IMR-90 (cell line): ENCODE measurements around the gene ITIH6. TPM values are rescaled to one million over a fixed set of nuclear protein-coding genes. Genes with fewer than 3 reads are reported as not detected.

Experiments used
- ATAC-seq: fragments of 200-7000 bp; cut with Tn5 transposase; 2 replicates; pipeline ENCODE4 v1.9.1; 2020; ENCODE audit warnings: low read depth, mild to moderate bottlenecking, moderate library complexity
- BruUV-seq: library from RNA; stranded (reverse); fragments of 400-500 nt; replicated peaks from 2 replicates; lab custom pipeline; 2021; lab: Mats Ljungman, UMichigan
- CTCF ChIA-PET: fragments of 300-600 bp; formaldehyde crosslinking; extraction: SDS; loops from one replicate; lab custom pipeline; 2021; ENCODE audit warnings: antibody characterized with exemption; lab: Yijun Ruan, JAX
- POLR2A ChIA-PET: fragments of 300-600 bp; sonication (Branson Sonifier 250); formaldehyde crosslinking; loops from one replicate; lab custom pipeline; 2022; ENCODE audit warnings: antibody characterized with exemption; ENCODE audit not compliant: unreplicated experiment; lab: Charles Lee
- DNase-seq: peaks from one replicate; pipeline ENCODE4 v3.0.0; 2013
- H2AFZ ChIP-seq: replicated peaks from 2 replicates; pipeline ENCODE3; 2013; ENCODE audit warnings: low read length, mild to moderate bottlenecking; ENCODE audit not compliant: poor library complexity
- H2AK5ac ChIP-seq: 2 replicates; pipeline ENCODE4 v1.6.1; 2013; ENCODE audit warnings: low read depth, low read length, inconsistent platforms
- H2AK9ac ChIP-seq: replicated peaks from 2 replicates; pipeline ENCODE3; 2013; ENCODE audit warnings: mild to moderate bottlenecking, low read depth, low read length, moderate library complexity; ENCODE audit not compliant: poor library complexity
- H2BK120ac ChIP-seq: 2 replicates; pipeline ENCODE4 v1.6.1; 2013; ENCODE audit warnings: low read depth, low read length, inconsistent platforms
- H2BK15ac ChIP-seq: 3 replicates; pipeline ENCODE4 v1.6.1; 2013; ENCODE audit warnings: low read depth, low read length, inconsistent platforms
- H2BK20ac ChIP-seq: 2 replicates; pipeline ENCODE4 v1.6.1; 2013; ENCODE audit warnings: low read depth, mild to moderate bottlenecking, inconsistent platforms, low read length, moderate library complexity
- H2BK5ac ChIP-seq: 2 replicates; pipeline ENCODE4 v1.6.1; 2013; ENCODE audit warnings: mild to moderate bottlenecking, low read depth, low read length, inconsistent platforms; ENCODE audit not compliant: poor library complexity, severe bottlenecking
- H3K14ac ChIP-seq: replicated peaks from 2 replicates; pipeline ENCODE4 v1.6.1; 2013; ENCODE audit warnings: low read depth, low read length, inconsistent platforms
- H3K18ac ChIP-seq: 2 replicates; pipeline ENCODE4 v1.6.1; 2013; ENCODE audit warnings: low read depth, low read length, control low read depth
- H3K23ac ChIP-seq: 2 replicates; pipeline ENCODE4 v1.6.1; 2013; ENCODE audit warnings: low read depth, low read length, inconsistent platforms
- H3K27ac ChIP-seq: 2 replicates; pipeline ENCODE4 v1.5.1; 2013; ENCODE audit warnings: mild to moderate bottlenecking, control low read depth, low read length; ENCODE audit not compliant: insufficient read depth
- H3K27me3 ChIP-seq: 2 replicates; pipeline ENCODE4 v1.6.1; 2013; ENCODE audit warnings: low read length; ENCODE audit not compliant: control insufficient read depth, insufficient read depth
- H3K36me3 ChIP-seq: 2 replicates; pipeline ENCODE4 v1.6.1; 2013; ENCODE audit warnings: low read length, mixed read lengths; ENCODE audit not compliant: control insufficient read depth, insufficient read depth
- H3K4ac ChIP-seq: 2 replicates; pipeline ENCODE4 v1.6.1; 2013; ENCODE audit warnings: low read depth, low read length, inconsistent platforms
- H3K4me1 ChIP-seq: 2 replicates; pipeline ENCODE4 v1.6.1; 2013; ENCODE audit warnings: low read length, mixed read lengths; ENCODE audit not compliant: control insufficient read depth, insufficient read depth
- H3K4me2 ChIP-seq: 2 replicates; pipeline ENCODE4 v1.6.1; 2013; ENCODE audit warnings: low read depth, mild to moderate bottlenecking, control low read depth, low read length, moderate library complexity
- H3K4me3 ChIP-seq: 2 replicates; pipeline ENCODE4 v1.5.1; 2013; ENCODE audit warnings: low read depth, mild to moderate bottlenecking, control low read depth, low read length, moderate library complexity; ENCODE audit not compliant: insufficient read depth
- H3K56ac ChIP-seq: 2 replicates; pipeline ENCODE4 v1.6.1; 2013; ENCODE audit warnings: low read length, inconsistent platforms; ENCODE audit not compliant: insufficient read depth; ENCODE audit errors: extremely low read depth
- H3K79me1 ChIP-seq, 2 experiments: 2 replicates each; pipeline ENCODE4 v1.6.1; 2013; ENCODE audit warnings: low read length in 2 of 2, inconsistent platforms in 1 of 2, low read depth in 1 of 2
- H3K9ac ChIP-seq: 2 replicates; pipeline ENCODE4 v1.6.1; 2013; ENCODE audit warnings: low read depth, low read length, control low read depth
- H3K9me1 ChIP-seq: 2 replicates; pipeline ENCODE4 v1.6.1; 2013; ENCODE audit warnings: low read length, inconsistent platforms; ENCODE audit not compliant: insufficient read depth
- H3K9me3 ChIP-seq: 2 replicates; pipeline ENCODE4 v1.6.1; 2013; ENCODE audit warnings: low read length; ENCODE audit not compliant: control insufficient read depth, insufficient read depth
- H4K20me1 ChIP-seq: 2 replicates; pipeline ENCODE4 v1.6.1; 2013; ENCODE audit warnings: low read length, inconsistent platforms; ENCODE audit not compliant: insufficient read depth
- H4K5ac ChIP-seq: 2 replicates; pipeline ENCODE4 v1.6.1; 2013; ENCODE audit warnings: mild to moderate bottlenecking, low read depth, low read length, control low read depth
- H4K8ac ChIP-seq, 2 experiments: 2 replicates each; pipeline ENCODE4 v1.6.1; 2013; ENCODE audit warnings: low read depth in 2 of 2, low read length in 2 of 2, control low read depth in 1 of 2, inconsistent platforms in 1 of 2
- H4K91ac ChIP-seq: 2 replicates; pipeline ENCODE4 v1.6.1; 2013; ENCODE audit warnings: low read depth, low read length, inconsistent platforms; ENCODE audit not compliant: insufficient read depth
- CEBPB ChIP-seq: IDR thresholded peaks from 2 replicates; pipeline ENCODE4 v1.6.1; 2012; ENCODE audit warnings: low read depth, low read length, improper control_type of control experiment
- CHD1 ChIP-seq: IDR thresholded peaks from 2 replicates; pipeline ENCODE4 v1.6.1; 2012; ENCODE audit warnings: low read depth, low read length, improper control_type of control experiment
- FOS ChIP-seq: fragments of 150-350 bp; IDR thresholded peaks from 2 replicates; pipeline ENCODE4 v1.6.1; 2016; ENCODE audit warnings: low read depth, low read length
- MAFK ChIP-seq: IDR thresholded peaks from 2 replicates; pipeline ENCODE4 v1.6.1; 2012; ENCODE audit warnings: low read depth, low read length, improper control_type of control experiment
- MAZ ChIP-seq: IDR thresholded peaks from 2 replicates; pipeline ENCODE4 v1.6.1; 2012; ENCODE audit warnings: low read depth, mild to moderate bottlenecking, low read length, improper control_type of control experiment, moderate library complexity, borderline replicate concordance
- MXI1 ChIP-seq: IDR thresholded peaks from 2 replicates; pipeline ENCODE4 v1.6.1; 2012; ENCODE audit warnings: low read depth, mild to moderate bottlenecking, low read length, moderate library complexity, borderline replicate concordance
- NFE2L2 ChIP-seq: fragments of 150-350 bp; IDR thresholded peaks from 2 replicates; pipeline ENCODE4 v1.6.1; 2016; ENCODE audit warnings: low read depth, mild to moderate bottlenecking, low read length
- POLR2A ChIP-seq: IDR thresholded peaks from 2 replicates; pipeline ENCODE4 v1.6.1; 2012; ENCODE audit warnings: mild to moderate bottlenecking, low read depth, low read length
- RAD21 ChIP-seq: IDR thresholded peaks from 2 replicates; pipeline ENCODE4 v1.6.1; 2012; ENCODE audit warnings: low read length, improper control_type of control experiment
- RCOR1 ChIP-seq: IDR thresholded peaks from 2 replicates; pipeline ENCODE4 v1.6.1; 2012; ENCODE audit warnings: mild to moderate bottlenecking, low read length, improper control_type of control experiment; ENCODE audit not compliant: insufficient replicate concordance
- SMC3 ChIP-seq: fragments of 150-350 bp; IDR thresholded peaks from 2 replicates; pipeline ENCODE4 v1.6.1; 2016; ENCODE audit warnings: low read depth, mild to moderate bottlenecking, antibody characterized with exemption, low read length, moderate library complexity
- WGBS, 2 experiments: methylation state at CpG; one replicate each; pipeline versions ENCODE4 v1.1.5 to v1.1.7; 2013; ENCODE audit warnings: missing lambda C conversion rate in 2 of 2; ENCODE audit not compliant: insufficient read length in 1 of 2; ENCODE audit errors: extremely low coverage in 2 of 2; 5-methylcytosine and 5-hydroxymethylcytosine counted together
- dilution Hi-C: fragments of 300-500 bp; cut with HindIII; formaldehyde crosslinking; loops from one replicate; pipeline ENCODE4 v1.14.3; 2018; ENCODE audit warnings: low sequenced_read_pairs; ENCODE audit not compliant: unreplicated experiment
- in situ Hi-C: fragments of 300-500 bp; cut with MboI; formaldehyde crosslinking; loops from 3 replicates; pipeline ENCODE4 v1.14.3; 2019; ENCODE audit warnings: low sequenced_read_pairs, inconsistent platforms, mixed read lengths
- intact Hi-C: fragments of 100-400 bp; cut with micrococcal nuclease; formaldehyde crosslinking; loops from 2 replicates; pipeline ENCODE4 v1.10.0; 2022
- polyA plus RNA-seq, 3 experiments: library from polyadenylated mRNA; depleted of rRNA; stranded (reverse); fragments of >200 nt; gene quantifications; 2 replicates each; pipeline ENCODE4 v1.2.3, GENCODE V29; 2012; ENCODE audit warnings: low replicate concordance in 1 of 3
- total RNA-seq: library from RNA; depleted of rRNA; stranded (reverse); fragments of >200 nt; gene quantifications from 2 replicates; pipeline ENCODE4 v1.2.3, GENCODE V29; 2012
- TF ChIP-seq, protein P1 (sequence below): fragments of 150-350 bp; IDR thresholded peaks from 2 replicates; pipeline ENCODE4 v1.6.1; 2016; ENCODE audit warnings: low read depth, mild to moderate bottlenecking, low read length, moderate library complexity, borderline replicate concordance
- TF ChIP-seq, protein P2 (sequence below): conservative IDR thresholded peaks from 2 replicates; pipeline ENCODE4 v1.5.1; 2012; ENCODE audit warnings: mild to moderate bottlenecking, low read depth, low read length, improper control_type of control experiment

The ITIH6 gene
- total and polyA plus RNA-seq, 2 of the 4 experiments (the other 2 are of a cell fraction): not detected

DNA sequence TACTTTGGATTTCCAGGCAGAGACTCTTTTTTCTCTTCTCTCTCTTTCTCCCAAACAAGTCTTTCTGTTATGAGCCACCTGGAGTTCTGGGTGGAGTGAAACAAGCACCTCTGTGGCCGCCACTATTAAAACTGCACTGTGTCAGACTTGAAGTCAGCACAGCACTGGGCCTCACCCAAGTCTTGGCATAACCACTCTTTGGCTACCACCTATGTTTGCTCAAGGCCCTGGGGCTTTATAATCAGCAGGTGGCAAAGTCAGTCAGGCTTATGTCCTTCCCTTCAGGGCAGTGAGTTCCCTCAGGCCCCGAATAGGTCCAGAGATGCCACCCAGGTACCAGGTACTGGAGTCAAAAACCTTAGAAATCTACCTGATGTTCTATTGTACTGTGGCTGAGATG is 52.4 kb downstream of the ITIH6 start:
- Histone ChIP-seq H3K23ac (no peak overlapping the region), H3K4me1 (no peaks in the 10 kb centered on the region), H2BK20ac (no peak overlapping the region), H3K79me1 (no peaks in the 10 kb centered on the region), H3K18ac (no peak overlapping the region), H3K9me3 (no peaks in the 10 kb centered on the region), H3K36me3 (no peaks in the 10 kb centered on the region), H4K8ac (no peak overlapping the region), H2AK9ac (no peak overlapping the region), H3K4me2 (no peak overlapping the region), H3K9ac (no peak overlapping the region), H2AFZ (no peak overlapping the region), H4K91ac (no peak overlapping the region), H2BK15ac (no peak overlapping the region), H3K4ac (no peak overlapping the region), H2BK120ac (no peak overlapping the region), H3K27ac (no peak overlapping the region), H4K5ac (no peak overlapping the region), H3K9me1 (no peaks in the 10 kb centered on the region), H2AK5ac (no peak overlapping the region), H3K14ac (no peak overlapping the region), H4K20me1 (no peaks in the 10 kb centered on the region), H3K56ac (no peak overlapping the region), H3K4me3 (no peak overlapping the region), H2BK5ac (no peak overlapping the region), H3K27me3 (peaks cover 6% of the 10 kb centered on the region)
- no peak for TF ChIP-seq RCOR1
- no peak for TF ChIP-seq MXI1
- TF ChIP-seq, protein P1, sequence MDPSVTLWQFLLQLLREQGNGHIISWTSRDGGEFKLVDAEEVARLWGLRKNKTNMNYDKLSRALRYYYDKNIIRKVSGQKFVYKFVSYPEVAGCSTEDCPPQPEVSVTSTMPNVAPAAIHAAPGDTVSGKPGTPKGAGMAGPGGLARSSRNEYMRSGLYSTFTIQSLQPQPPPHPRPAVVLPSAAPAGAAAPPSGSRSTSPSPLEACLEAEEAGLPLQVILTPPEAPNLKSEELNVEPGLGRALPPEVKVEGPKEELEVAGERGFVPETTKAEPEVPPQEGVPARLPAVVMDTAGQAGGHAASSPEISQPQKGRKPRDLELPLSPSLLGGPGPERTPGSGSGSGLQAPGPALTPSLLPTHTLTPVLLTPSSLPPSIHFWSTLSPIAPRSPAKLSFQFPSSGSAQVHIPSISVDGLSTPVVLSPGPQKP: no peak
- no peak for TF ChIP-seq CEBPB
- TF ChIP-seq MAFK: no peak
- TF ChIP-seq, protein P2, sequence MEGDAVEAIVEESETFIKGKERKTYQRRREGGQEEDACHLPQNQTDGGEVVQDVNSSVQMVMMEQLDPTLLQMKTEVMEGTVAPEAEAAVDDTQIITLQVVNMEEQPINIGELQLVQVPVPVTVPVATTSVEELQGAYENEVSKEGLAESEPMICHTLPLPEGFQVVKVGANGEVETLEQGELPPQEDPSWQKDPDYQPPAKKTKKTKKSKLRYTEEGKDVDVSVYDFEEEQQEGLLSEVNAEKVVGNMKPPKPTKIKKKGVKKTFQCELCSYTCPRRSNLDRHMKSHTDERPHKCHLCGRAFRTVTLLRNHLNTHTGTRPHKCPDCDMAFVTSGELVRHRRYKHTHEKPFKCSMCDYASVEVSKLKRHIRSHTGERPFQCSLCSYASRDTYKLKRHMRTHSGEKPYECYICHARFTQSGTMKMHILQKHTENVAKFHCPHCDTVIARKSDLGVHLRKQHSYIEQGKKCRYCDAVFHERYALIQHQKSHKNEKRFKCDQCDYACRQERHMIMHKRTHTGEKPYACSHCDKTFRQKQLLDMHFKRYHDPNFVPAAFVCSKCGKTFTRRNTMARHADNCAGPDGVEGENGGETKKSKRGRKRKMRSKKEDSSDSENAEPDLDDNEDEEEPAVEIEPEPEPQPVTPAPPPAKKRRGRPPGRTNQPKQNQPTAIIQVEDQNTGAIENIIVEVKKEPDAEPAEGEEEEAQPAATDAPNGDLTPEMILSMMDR: no peak
- no peak for TF ChIP-seq CHD1
- no peak for TF ChIP-seq NFE2L2
- TF ChIP-seq MAZ: no peak
- no peak for TF ChIP-seq SMC3
- no peak for TF ChIP-seq RAD21
- no peak for TF ChIP-seq POLR2A
- no peak for TF ChIP-seq FOS
- ChIA-PET CTCF (no interaction called here), POLR2A (no interaction called here)
- in situ Hi-C loops: no loop called here
- dilution Hi-C loops: no loop called here
- no peak for ATAC-seq
- no TSS peak for BruUV-seq
- intact Hi-C loops: no loop called here
- no peak for DNase-seq
- 20% methylated on average over 1 of the region's 2 CpGs; no CpG with 5 or more reads in 1 of the 2 experiments for WGBS, 2 experiments
